GM21381 (cell line): ENCODE results near the gene TPSG1.
"Not testable (repeated sequence)": the region's sequence is repeated elsewhere in the genome, so short reads cannot be mapped to it uniquely, and the experiment has no call there.

Experiments
- ATAC-seq: cut with Tn5 transposase; IDR thresholded peaks from one replicate; pipeline ENCODE4 v1.9.1; 2021; ENCODE audit warnings: mild to moderate bottlenecking, moderate library complexity; ENCODE audit not compliant: unreplicated experiment

Gene TPSG1

GRCh38 chr16:1257561-1258224, 32.6 kb upstream of the TPSG1 start:
- ATAC-seq, result no peak

GRCh38 chr16:1256874-1257322, 31.8 kb upstream of the TPSG1 start:
- no peak for ATAC-seq

- ATAC-seq, result not testable (repeated sequence)
Observed at GRCh38 chr16:1256296-1256873, 31.3 kb upstream of the TPSG1 start.

GRCh38 chr16:1255276-1256122, 30.4 kb upstream of the TPSG1 start, which contains the start of gene TPSD1:
TPSD1 (plus strand) TSS chr16:1256069; CDS start chr16:1256281, 212 bp downstream.
- not testable (repeated sequence) for ATAC-seq

- ATAC-seq, result not testable (repeated sequence)
Observed at GRCh38 chr16:1254821-1255220, 29.8 kb upstream of the TPSG1 start.

GRCh38 chr16:1253701-1254364, 28.8 kb upstream of the TPSG1 start:
- not testable (repeated sequence) for ATAC-seq

- not testable (repeated sequence) for ATAC-seq
Observed at GRCh38 chr16:1249031-1249755, 24.1 kb upstream of the TPSG1 start.

GRCh38 chr16:1247903-1248537, 23.0 kb upstream of the TPSG1 start:
- ATAC-seq, result not testable (repeated sequence)

GRCh38 chr16:1245452-1246020, 20.5 kb upstream of the TPSG1 start:
- no peak for ATAC-seq

- ATAC-seq, result no peak
Observed at GRCh38 chr16:1244881-1245280, 19.8 kb upstream of the TPSG1 start.

- ATAC-seq, result not testable (repeated sequence)
Observed at GRCh38 chr16:1243907-1244850, 19.1 kb upstream of the TPSG1 start.

- not testable (repeated sequence) for ATAC-seq
Observed at GRCh38 chr16:1243363-1243762, 18.3 kb upstream of the TPSG1 start.

- not testable (repeated sequence) for ATAC-seq
Observed at GRCh38 chr16:1241081-1241480, 16.0 kb upstream of the TPSG1 start.

GRCh38 chr16:1240436-1240835, 15.4 kb upstream of the TPSG1 start, which contains the start of gene TPSAB1:
TPSAB1 (plus strand) TSS chr16:1240705; CDS start chr16:1240939, 234 bp downstream.
- ATAC-seq, result not testable (repeated sequence)

GRCh38 chr16:1239575-1239974, 14.5 kb upstream of the TPSG1 start:
- not testable (repeated sequence) for ATAC-seq

- not testable (repeated sequence) for ATAC-seq
Observed at GRCh38 chr16:1238909-1239308, 13.8 kb upstream of the TPSG1 start.

GRCh38 chr16:1237990-1238389, 12.9 kb upstream of the TPSG1 start:
- no peak for ATAC-seq

- ATAC-seq, result not testable (repeated sequence)
Observed at GRCh38 chr16:1236659-1237058, 11.6 kb upstream of the TPSG1 start.
